ENCODE measurements around the gene HS6ST2.

DNA sequence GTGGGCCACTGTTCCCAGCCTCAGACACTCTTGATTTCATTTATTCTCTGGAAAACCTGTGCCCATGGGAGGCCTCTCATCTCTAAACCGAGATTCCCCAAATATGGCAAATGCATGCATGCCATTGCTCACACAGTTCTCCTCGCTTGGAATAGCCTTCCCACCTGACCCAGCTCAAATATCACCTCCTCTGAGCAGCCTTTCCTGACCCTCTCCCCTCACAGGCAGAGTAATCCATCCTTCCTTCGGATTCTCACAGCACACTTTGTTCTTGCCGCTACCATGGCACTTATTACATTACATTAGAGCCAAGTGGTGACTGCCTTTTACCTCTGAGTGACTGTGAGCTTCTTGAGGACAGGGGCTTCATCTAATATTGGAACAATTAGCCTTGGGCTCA, 209.5 kb downstream of the HS6ST2 start:
- no peak for TF ChIP-seq EZH2 (IDR thresholded peaks at IDR 0.05; ENCODE audit: insufficient read depth, poor library complexity, severe bottlenecking)
- TF ChIP-seq EZH2phosphoT487 (IDR thresholded peaks at IDR 0.05; ENCODE audit: insufficient read depth, low read depth), result no peak
